ENCODE data around the gene CACNA1H.
"Not testable (repeated sequence)": the region's sequence is repeated elsewhere in the genome, so short reads cannot be mapped to it uniquely, and the experiment has no call there.

The CACNA1H gene

DNA sequence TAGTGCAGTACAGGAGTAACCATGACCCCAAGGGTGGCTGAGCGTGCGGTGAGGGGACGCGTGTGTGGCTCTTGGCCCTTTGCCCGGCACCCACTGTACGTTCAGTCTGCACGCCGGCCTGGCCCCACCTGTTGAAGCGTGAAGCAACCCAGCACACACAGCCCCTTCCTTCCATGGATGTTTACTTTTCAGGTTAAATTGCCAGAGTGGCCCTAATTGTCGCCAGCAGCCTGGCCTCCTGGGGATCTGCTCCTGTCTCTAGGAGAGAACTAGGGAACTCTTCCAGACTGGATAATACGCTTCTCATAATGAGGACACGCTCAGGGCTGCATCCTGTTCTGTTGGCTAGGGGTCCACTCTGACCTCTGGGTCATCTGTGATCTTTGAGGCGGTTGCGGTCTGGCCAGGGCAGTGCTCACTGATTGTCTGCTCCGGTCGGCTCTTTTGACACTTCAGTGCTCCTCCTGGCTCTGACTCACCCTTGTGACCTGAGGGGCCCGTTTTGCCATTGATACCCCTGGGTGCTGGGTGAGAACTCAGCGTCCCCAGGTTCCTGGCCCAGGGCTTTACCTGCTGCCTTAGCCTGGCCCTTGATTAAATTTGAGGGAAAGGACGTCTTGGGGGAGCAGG lies 44.4 kb downstream of the CACNA1H start:
- DNase-seq (ENCODE audit: extremely low read depth, low read depth) = no peak
- no peak overlapping the region for H3K4me3 ChIP-seq (replicated peaks; ENCODE audit: low read depth, low read length)
- TF ChIP-seq, protein P1, sequence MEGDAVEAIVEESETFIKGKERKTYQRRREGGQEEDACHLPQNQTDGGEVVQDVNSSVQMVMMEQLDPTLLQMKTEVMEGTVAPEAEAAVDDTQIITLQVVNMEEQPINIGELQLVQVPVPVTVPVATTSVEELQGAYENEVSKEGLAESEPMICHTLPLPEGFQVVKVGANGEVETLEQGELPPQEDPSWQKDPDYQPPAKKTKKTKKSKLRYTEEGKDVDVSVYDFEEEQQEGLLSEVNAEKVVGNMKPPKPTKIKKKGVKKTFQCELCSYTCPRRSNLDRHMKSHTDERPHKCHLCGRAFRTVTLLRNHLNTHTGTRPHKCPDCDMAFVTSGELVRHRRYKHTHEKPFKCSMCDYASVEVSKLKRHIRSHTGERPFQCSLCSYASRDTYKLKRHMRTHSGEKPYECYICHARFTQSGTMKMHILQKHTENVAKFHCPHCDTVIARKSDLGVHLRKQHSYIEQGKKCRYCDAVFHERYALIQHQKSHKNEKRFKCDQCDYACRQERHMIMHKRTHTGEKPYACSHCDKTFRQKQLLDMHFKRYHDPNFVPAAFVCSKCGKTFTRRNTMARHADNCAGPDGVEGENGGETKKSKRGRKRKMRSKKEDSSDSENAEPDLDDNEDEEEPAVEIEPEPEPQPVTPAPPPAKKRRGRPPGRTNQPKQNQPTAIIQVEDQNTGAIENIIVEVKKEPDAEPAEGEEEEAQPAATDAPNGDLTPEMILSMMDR (IDR thresholded peaks at IDR 0.05; ENCODE audit: low read depth, low read length, missing control alignments) = no peak

DNA sequence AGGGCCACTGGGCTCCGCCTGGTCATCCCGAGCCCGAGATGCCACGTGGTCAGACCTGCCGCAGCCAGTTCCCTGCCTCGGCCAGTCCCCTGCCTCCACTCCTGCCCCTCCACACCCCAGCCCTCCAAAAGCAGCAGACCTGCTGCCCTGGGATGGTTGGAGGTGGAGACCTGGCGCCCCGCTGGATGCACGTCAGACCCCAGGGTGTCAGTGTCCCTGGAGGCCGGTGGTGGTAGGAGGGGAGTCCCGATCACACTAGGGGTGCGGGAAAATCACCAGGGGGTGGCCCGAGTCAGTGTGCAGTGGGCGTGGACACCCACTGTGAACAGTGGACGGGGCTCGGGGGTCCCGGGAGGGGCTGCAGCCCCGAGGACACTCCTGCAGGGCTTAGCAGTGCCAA lies 45.3 kb downstream of the CACNA1H start:
- TF ChIP-seq, protein P1 (IDR thresholded peaks at IDR 0.05; ENCODE audit: low read depth, low read length, missing control alignments) = no peak
- no peak overlapping the region for H3K4me3 ChIP-seq (replicated peaks; ENCODE audit: low read depth, low read length)
- no peak for DNase-seq (ENCODE audit: extremely low read depth, low read depth)

DNA sequence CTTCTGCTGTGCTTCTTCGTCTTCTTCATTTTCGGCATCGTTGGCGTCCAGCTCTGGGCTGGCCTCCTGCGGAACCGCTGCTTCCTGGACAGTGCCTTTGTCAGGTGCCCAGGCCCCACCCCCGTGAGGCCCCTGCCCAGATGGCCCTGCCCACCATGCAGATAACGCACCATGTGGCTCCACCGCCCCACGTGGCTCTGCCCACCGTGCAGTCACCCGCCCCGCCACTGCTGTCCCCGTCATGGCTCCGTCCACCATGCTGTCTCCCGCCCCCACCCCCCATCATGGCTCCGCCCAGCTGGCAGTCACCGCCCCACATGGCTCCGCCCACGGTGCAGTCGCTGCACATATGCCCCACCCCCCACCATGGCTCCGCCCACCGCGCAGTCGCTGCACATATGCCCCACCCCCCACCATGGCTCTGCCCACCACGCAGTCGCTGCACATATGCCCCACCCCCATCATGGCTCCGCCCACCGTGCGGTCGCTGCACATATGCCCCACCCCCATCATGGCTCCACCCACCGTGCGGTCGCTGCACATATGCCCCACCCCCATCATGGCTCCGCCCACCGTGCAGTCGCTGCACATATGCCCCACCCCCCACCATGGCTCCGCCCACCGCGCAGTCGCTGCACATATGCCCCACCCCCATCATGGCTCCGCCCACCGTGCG lies 45.9 kb downstream of the CACNA1H start:
- not testable (repeated sequence) for H3K4me3 ChIP-seq (replicated peaks; ENCODE audit: low read depth, low read length); DNase-seq (ENCODE audit: extremely low read depth, low read depth)

DNA sequence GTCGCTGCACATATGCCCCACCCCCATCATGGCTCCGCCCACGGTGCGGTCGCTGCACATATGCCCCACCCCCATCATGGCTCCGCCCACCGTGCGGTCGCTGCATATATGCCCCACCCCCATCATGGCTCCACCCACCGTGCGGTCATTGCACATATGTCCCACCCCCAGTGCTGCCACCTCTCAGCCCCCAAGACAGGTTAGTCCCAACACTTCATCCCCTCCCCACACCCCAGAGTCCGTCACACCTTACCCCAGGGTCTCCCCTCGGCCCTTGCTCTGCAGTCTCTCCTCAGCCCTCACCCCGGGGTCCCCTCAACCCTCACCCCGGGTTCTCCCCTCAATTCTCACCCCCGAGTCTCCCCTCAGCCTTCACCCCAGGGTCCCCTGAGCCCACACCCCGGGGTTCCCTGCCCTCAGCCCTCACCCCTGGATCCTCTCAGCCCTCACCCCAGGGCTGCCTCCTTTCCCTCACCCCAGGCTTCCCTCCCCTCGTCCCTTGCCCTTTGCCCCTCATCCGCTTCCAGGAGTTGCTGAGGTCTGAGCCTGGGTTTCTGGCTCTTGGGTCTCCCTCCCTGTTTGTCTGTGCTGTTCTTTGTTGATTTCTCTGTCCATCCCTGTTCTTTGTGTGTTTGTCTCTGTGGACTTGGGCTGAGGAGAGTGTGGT lies 46.6 kb downstream of the CACNA1H start:
- TF ChIP-seq, protein P1 (IDR thresholded peaks at IDR 0.05; ENCODE audit: low read depth, low read length, missing control alignments) = no peak
- no peak overlapping the region for H3K4me3 ChIP-seq (replicated peaks; ENCODE audit: low read depth, low read length)
- no peak for DNase-seq (ENCODE audit: extremely low read depth, low read depth)

DNA sequence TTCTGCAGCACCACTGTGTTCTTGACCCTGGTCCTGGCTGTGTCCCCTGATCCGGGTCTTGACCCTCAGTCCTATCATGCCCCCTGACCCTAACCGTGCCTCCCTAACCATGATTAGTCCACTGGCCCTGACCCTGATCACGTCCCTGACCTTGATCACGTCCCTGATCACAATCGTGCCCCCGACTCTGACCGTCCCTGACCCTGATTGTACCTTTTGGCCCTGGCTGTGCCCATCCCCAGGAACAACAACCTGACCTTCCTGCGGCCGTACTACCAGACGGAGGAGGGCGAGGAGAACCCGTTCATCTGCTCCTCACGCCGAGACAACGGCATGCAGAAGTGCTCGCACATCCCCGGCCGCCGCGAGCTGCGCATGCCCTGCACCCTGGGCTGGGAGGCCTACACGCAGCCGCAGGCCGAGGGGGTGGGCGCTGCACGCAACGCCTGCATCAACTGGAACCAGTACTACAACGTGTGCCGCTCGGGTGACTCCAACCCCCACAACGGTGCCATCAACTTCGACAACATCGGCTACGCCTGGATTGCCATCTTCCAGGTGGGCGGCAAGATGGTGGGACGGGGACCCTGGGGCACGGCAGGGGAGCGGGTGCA lies 47.2 kb downstream of the CACNA1H start:
- TF ChIP-seq, protein P1 (IDR thresholded peaks at IDR 0.05; ENCODE audit: low read depth, low read length, missing control alignments) = no peak
- no peak overlapping the region for H3K4me3 ChIP-seq (replicated peaks; ENCODE audit: low read depth, low read length)
- no peak for DNase-seq (ENCODE audit: extremely low read depth, low read depth)

DNA sequence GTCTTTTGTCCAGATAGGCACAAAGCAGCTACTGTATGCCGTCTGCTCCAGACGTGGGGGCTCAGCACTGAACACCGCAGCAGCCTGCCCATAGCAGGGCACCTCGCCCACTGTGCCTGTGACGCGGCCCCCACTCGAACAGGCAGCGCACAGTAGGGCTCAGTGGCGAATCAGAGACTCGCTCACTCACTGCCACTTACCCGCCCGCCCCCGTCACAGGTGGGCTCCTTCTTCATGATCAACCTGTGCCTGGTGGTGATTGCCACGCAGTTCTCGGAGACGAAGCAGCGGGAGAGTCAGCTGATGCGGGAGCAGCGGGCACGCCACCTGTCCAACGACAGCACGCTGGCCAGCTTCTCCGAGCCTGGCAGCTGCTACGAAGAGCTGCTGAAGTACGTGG lies 48.5 kb downstream of the CACNA1H start:
- TF ChIP-seq, protein P1 (IDR thresholded peaks at IDR 0.05; ENCODE audit: low read depth, low read length, missing control alignments) = no peak
- H3K4me3 ChIP-seq (replicated peaks; ENCODE audit: low read depth, low read length) = no peak overlapping the region
- DNase-seq (ENCODE audit: extremely low read depth, low read depth) = no peak

DNA sequence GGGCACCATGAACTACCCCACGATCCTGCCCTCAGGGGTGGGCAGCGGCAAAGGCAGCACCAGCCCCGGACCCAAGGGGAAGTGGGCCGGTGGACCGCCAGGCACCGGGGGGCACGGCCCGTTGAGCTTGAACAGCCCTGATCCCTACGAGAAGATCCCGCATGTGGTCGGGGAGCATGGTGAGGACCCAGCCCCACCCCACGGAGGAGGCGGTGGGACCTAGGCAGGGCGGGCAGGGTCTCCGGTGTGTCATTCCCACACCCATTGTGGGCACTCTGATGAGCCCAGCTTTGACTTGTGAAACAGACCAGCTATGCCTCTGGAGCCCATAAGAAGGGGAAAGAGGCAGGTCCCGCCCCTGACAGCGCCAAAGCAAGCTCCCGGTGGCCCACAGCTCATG lies 49.4 kb downstream of the CACNA1H start:
- TF ChIP-seq, protein P1 (IDR thresholded peaks at IDR 0.05; ENCODE audit: low read depth, low read length, missing control alignments) = no peak
- no peak overlapping the region for H3K4me3 ChIP-seq (replicated peaks; ENCODE audit: low read depth, low read length)
- DNase-seq (ENCODE audit: extremely low read depth, low read depth) = no peak

Data from HFF-Myc (cell line).